HepG2 (cell line): ENCODE measurements around the gene CDYL2. TPM values are rescaled to one million over a fixed set of nuclear protein-coding genes. Genes with fewer than 3 reads are reported as not detected.

Source experiments
- ATAC-seq: fragments of 200-7000 bp; cut with Tn5 transposase; 3 replicates; pipeline ENCODE4 v1.9.1; 2020; ENCODE audit warnings: mild to moderate bottlenecking, moderate library complexity
- BruUV-seq: library from RNA; stranded (reverse); fragments of 400-500 nt; replicated peaks from 2 replicates; lab custom pipeline; 2021; lab: Mats Ljungman, UMichigan
- CTCF ChIA-PET: fragments of 300-600 bp; formaldehyde crosslinking; extraction: SDS; loops from one replicate; lab custom pipeline; 2021; ENCODE audit warnings: low total read pairs, inconsistent platforms, low intra/inter-chr PET ratio; lab: Yijun Ruan, JAX
- POLR2A ChIA-PET: fragments of 350-600 bp; sonication (Branson Sonifier 250); formaldehyde crosslinking; loops from one replicate; lab custom pipeline; 2020; ENCODE audit warnings: antibody characterized with exemption, inconsistent platforms; lab: Yijun Ruan, JAX
- DNase-seq: peaks from one replicate; pipeline ENCODE4 v3.0.0-alpha.2; 2015; ENCODE audit warnings: low spot score
- FAIRE-seq: peaks from 3 replicates; lab custom pipeline; 2011; peaks lifted over from hg19 to GRCh38; lab: Jason Lieb, UNC
- H2AFZ ChIP-seq: one replicate; pipeline ENCODE4 v1.6.1; 2011; ENCODE audit warnings: low read length, inconsistent platforms
- H3K27ac ChIP-seq: fragments of 300-600 bp; 3 replicates; pipeline ENCODE4 v1.8.0; 2011; ENCODE audit warnings: mixed run types, mild to moderate bottlenecking, mixed read lengths, low read length, inconsistent platforms; ENCODE audit not compliant: insufficient read depth; ENCODE audit errors: extremely low read length
- H3K27me3 ChIP-seq, 2 experiments: fragments of 200-600 bp in 1 of 2; 2 replicates in 1 of 2; 3 replicates in 1 of 2; pipeline versions ENCODE4 v1.6.0 to v1.8.0; 2011; ENCODE audit warnings: low read length in 2 of 2, mild to moderate bottlenecking in 2 of 2, moderate library complexity in 2 of 2, inconsistent platforms in 1 of 2; ENCODE audit not compliant: insufficient read depth in 2 of 2, control insufficient read depth in 1 of 2
- H3K36me3 ChIP-seq, 2 experiments: fragments of 200-600 bp in 1 of 2; replicated peaks in 1 of 2; 2 replicates in 1 of 2; 3 replicates in 1 of 2; pipeline versions ENCODE4 v1.5.1 to v1.8.0; 2011; ENCODE audit warnings: low read length in 2 of 2, inconsistent platforms in 1 of 2; ENCODE audit not compliant: insufficient read depth in 2 of 2, control insufficient read depth in 1 of 2
- H3K4me1 ChIP-seq: 2 replicates; pipeline ENCODE4 v1.5.1; 2012; ENCODE audit warnings: low read length, inconsistent platforms; ENCODE audit not compliant: insufficient read depth
- H3K4me2 ChIP-seq: 2 replicates; pipeline ENCODE4 v1.6.0; 2011; ENCODE audit warnings: low read depth, low read length, inconsistent platforms
- H3K4me3 ChIP-seq, 3 experiments: fragments of 200-600 bp in 1 of 3; sonication (generic), shearing (Covaris generic) in 1 of 3; replicated peaks in 1 of 3; 2 replicates each; pipeline ENCODE4 v1.5.1; 2011 to 2016; ENCODE audit warnings: low read length in 3 of 3, inconsistent platforms in 2 of 3, low read depth in 2 of 3, mild to moderate bottlenecking in 2 of 3, control low read depth in 1 of 3, mixed read lengths in 1 of 3; ENCODE audit not compliant: insufficient read depth in 1 of 3
- H3K79me2 ChIP-seq: one replicate; pipeline ENCODE4 v1.6.1; 2011; ENCODE audit warnings: low read length, inconsistent platforms; ENCODE audit not compliant: insufficient read depth
- H3K9ac ChIP-seq: 2 replicates; pipeline ENCODE4 v1.6.0; 2011; ENCODE audit warnings: mild to moderate bottlenecking, low read depth, low read length, inconsistent platforms; ENCODE audit not compliant: insufficient read depth
- H3K9me3 ChIP-seq: 2 replicates; pipeline ENCODE4 v1.5.1; 2012; ENCODE audit warnings: mild to moderate bottlenecking, low read length
- H4K20me1 ChIP-seq: 2 replicates; pipeline ENCODE4 v1.6.0; 2011; ENCODE audit warnings: inconsistent platforms, mild to moderate bottlenecking, low read length, moderate library complexity; ENCODE audit not compliant: insufficient read depth
- CENPX ChIP-seq: sonication (generic); formaldehyde crosslinking; IDR thresholded peaks from 2 replicates; pipeline ENCODE4 v1.9.0; 2021; ENCODE audit warnings: mild to moderate bottlenecking, missing genetic modification reagents, moderate library complexity
- ERF ChIP-seq: IDR thresholded peaks from 2 replicates; pipeline ENCODE4 v1.6.1; 2018; ENCODE audit warnings: missing biosample characterization, missing genetic modification reagents
- GTF3A ChIP-seq: sonication (generic); formaldehyde crosslinking; conservative IDR thresholded peaks from 2 replicates; pipeline ENCODE4 v1.4.0; 2020; ENCODE audit warnings: mild to moderate bottlenecking, missing genetic modification reagents
- HNF1B ChIP-seq: sonication (generic); formaldehyde crosslinking; IDR thresholded peaks from 2 replicates; pipeline ENCODE4 v1.5.1; 2020; ENCODE audit warnings: mild to moderate bottlenecking, moderate library complexity, missing genetic modification reagents
- IRF2 ChIP-seq: IDR thresholded peaks from 2 replicates; pipeline ENCODE4 v1.6.1; 2018; ENCODE audit warnings: missing genetic modification reagents, missing compliant biosample characterization
- REST ChIP-seq, 2 experiments: IDR thresholded peaks; 2 replicates each; pipeline ENCODE4 v1.6.1; 2011 to 2012; ENCODE audit warnings: low read length in 2 of 2, borderline replicate concordance in 1 of 2, low read depth in 1 of 2, mild to moderate bottlenecking in 1 of 2, moderate library complexity in 1 of 2
- ZNF275 ChIP-seq: sonication (generic); formaldehyde crosslinking; IDR thresholded peaks from 2 replicates; pipeline ENCODE4 v1.8.0; 2022; ENCODE audit warnings: missing genetic modification reagents, mild to moderate bottlenecking, inconsistent platforms, borderline replicate concordance
- ZNF414 ChIP-seq: sonication (generic); formaldehyde crosslinking; IDR thresholded peaks from 2 replicates; pipeline ENCODE4 v1.5.0; 2020; ENCODE audit warnings: missing genetic modification reagents
- WGBS: methylation state at CpG from one replicate; pipeline ENCODE4 v1.1.6; 2017; ENCODE audit warnings: low lambda C conversion rate; 5-methylcytosine and 5-hydroxymethylcytosine counted together
- in situ Hi-C: cut with HindIII; loops from 2 replicates; pipeline ENCODE4 v1.10.0; 2017; ENCODE audit warnings: low pct_unique_long_range_greater_than_20kb; ENCODE audit not compliant: extremely low pct_ligation_motif_present
- intact Hi-C: fragments of 100-400 bp; cut with micrococcal nuclease; formaldehyde crosslinking; loops from one replicate; pipeline ENCODE4 v1.10.0; 2022; ENCODE audit not compliant: unreplicated experiment
- polyA plus RNA-seq, 8 experiments: library from polyadenylated mRNA; depleted of rRNA in 3 of 8; stranded (reverse) in 7 of 8; unstranded in 1 of 8; fragments of >200 nt; fragmentation: Illumina TruSeq in 4 of 8; extraction: Trizol in 4 of 8; gene quantifications; 2 replicates each; pipeline versions ENCODE4 v1.2.1 to v1.2.3, GENCODE V29; 2011 to 2016; ENCODE audit warnings: low read depth in 4 of 8, missing spikeins in 1 of 8, mixed read lengths in 1 of 8; ENCODE audit not compliant: insufficient read depth in 1 of 8
- total RNA-seq, 5 experiments: library from RNA; depleted of rRNA; stranded (reverse); fragments of >200 nt; fragmentation: Illumina TruSeq; extraction: Trizol; gene quantifications; 2 replicates each; pipeline ENCODE4 v1.2.3, GENCODE V29; 2016; ENCODE audit warnings: low read depth in 1 of 5

Gene CDYL2
- total and polyA plus RNA-seq, 2 of the 13 experiments (the other 11 are each of a cell fraction or from before 2014, with no cell fraction given) = 0.07 to 0.35 TPM

- ATAC-seq (no peak), DNase-seq (no peak), FAIRE-seq (no peak)
- Histone ChIP-seq H3K36me3 (no peaks in the 10 kb centered on the region), H3K9ac (no peak overlapping the region), H3K4me1 (no peaks in the 10 kb centered on the region), H3K4me3 (no peak overlapping the region), H3K79me2 (no peaks in the 10 kb centered on the region), H3K27me3 (no peaks in the 10 kb centered on the region), H2AFZ (no peak overlapping the region), H3K27ac (no peak overlapping the region), H4K20me1 (no peaks in the 10 kb centered on the region), H3K9me3 (no peaks in the 10 kb centered on the region), H3K4me2 (no peak overlapping the region)
- in situ Hi-C loops = no loop called here
- WGBS = 70% methylated on average over 5 of the region's 6 CpGs
- intact Hi-C loops = no loop called here
- TF ChIP-seq GTF3A (CRISPR knock-in tag) = no peak
- no peak for TF ChIP-seq ZNF414 (CRISPR knock-in tag)
- TF ChIP-seq IRF2 (CRISPR knock-in tag) = no peak
- no peak for TF ChIP-seq ZNF275 (CRISPR knock-in tag)
- POLR2A ChIA-PET = no interaction called here
- no TSS peak for BruUV-seq
- CTCF ChIA-PET = no interaction called here
These were observed 197.2 kb downstream of the CDYL2 start for GRCh38 chr16:80607204-80607603.

- Histone ChIP-seq H3K36me3 (no peaks in the 10 kb centered on the region), H3K9ac (no peak overlapping the region), H3K4me1 (no peaks in the 10 kb centered on the region), H4K20me1 (no peaks in the 10 kb centered on the region), H3K9me3 (no peaks in the 10 kb centered on the region), H3K27me3 (no peaks in the 10 kb centered on the region), H2AFZ (no peak overlapping the region), H3K4me3 (no peak overlapping the region), H3K4me2 (no peak overlapping the region), H3K27ac (no peak overlapping the region), H3K79me2 (no peaks in the 10 kb centered on the region)
- ChIA-PET CTCF (no interaction called here), POLR2A (no interaction called here)
- DNase-seq (no peak), ATAC-seq (no peak), FAIRE-seq (no peak)
- in situ Hi-C loops (no loop called here), intact Hi-C loops (no loop called here)
- WGBS = 45% methylated on average over 4 of the region's 4 CpGs
- no TSS peak for BruUV-seq
- TF ChIP-seq CENPX (CRISPR knock-in tag) (no peak), REST (IDR thresholded peaks at IDR 0.05; ENCODE audit: borderline replicate concordance in 1 of 2, low read depth in 1 of 2, low read length in 2 of 2) (no peak), ERF (CRISPR knock-in tag) (no peak), ZNF275 (CRISPR knock-in tag) (no peak), HNF1B (CRISPR knock-in tag) (no peak)
These were observed 198.1 kb downstream of the CDYL2 start for GRCh38 chr16:80606221-80606766.
